HepG2 (cell line): Measurements from ENCODE around the gene GTF2A2. TPM values are rescaled to one million over a fixed set of nuclear protein-coding genes. Genes with fewer than 3 reads are reported as not detected.

Experiments
- ATF5 ChIP-seq: sonication (generic); formaldehyde crosslinking; IDR thresholded peaks from 2 replicates; pipeline ENCODE4 v1.4.0; 2020; ENCODE audit warnings: mild to moderate bottlenecking, low read depth, missing genetic modification reagents
- CC2D1A ChIP-seq: sonication (generic); formaldehyde crosslinking; IDR thresholded peaks from 2 replicates; pipeline ENCODE4 v1.8.1; 2023; ENCODE audit warnings: mild to moderate bottlenecking, missing genetic modification reagents
- CERS6 ChIP-seq: sonication (generic); formaldehyde crosslinking; IDR thresholded peaks from 2 replicates; pipeline ENCODE4 v1.5.0; 2020; ENCODE audit warnings: missing genetic modification reagents
- CHCHD3 ChIP-seq: sonication (generic); formaldehyde crosslinking; IDR thresholded peaks from 2 replicates; pipeline ENCODE4 v1.8.0; 2022; ENCODE audit warnings: mild to moderate bottlenecking, missing genetic modification reagents, moderate library complexity
- DR1 ChIP-seq: sonication (generic); formaldehyde crosslinking; IDR thresholded peaks from 2 replicates; pipeline ENCODE4 v1.8.0; 2021; ENCODE audit warnings: mild to moderate bottlenecking, missing genetic modification reagents, inconsistent platforms
- FLYWCH1 ChIP-seq: sonication (generic); formaldehyde crosslinking; IDR thresholded peaks from 2 replicates; pipeline ENCODE4 v1.8.1; 2023; ENCODE audit warnings: mild to moderate bottlenecking, missing genetic modification reagents
- FOXP1 ChIP-seq, 2 experiments: fragments of 450-650 bp in 1 of 2; IDR thresholded peaks; 2 replicates each; pipeline ENCODE4 v1.6.1; 2017 to 2018; ENCODE audit warnings: antibody characterized with exemption in 1 of 2
- GLI4 ChIP-seq: sonication (generic); formaldehyde crosslinking; IDR thresholded peaks from 2 replicates; pipeline ENCODE4 v1.5.1; 2020; ENCODE audit warnings: missing genetic modification reagents, mild to moderate bottlenecking, moderate library complexity, borderline replicate concordance
- HOXA9 ChIP-seq: sonication (generic); formaldehyde crosslinking; IDR thresholded peaks from 2 replicates; pipeline ENCODE4 v1.8.1; 2022; ENCODE audit warnings: missing genetic modification reagents, mild to moderate bottlenecking, moderate library complexity, borderline replicate concordance
- IRF2 ChIP-seq: IDR thresholded peaks from 2 replicates; pipeline ENCODE4 v1.6.1; 2018; ENCODE audit warnings: missing genetic modification reagents, missing compliant biosample characterization
- MNT ChIP-seq: fragments of 450-650 bp; IDR thresholded peaks from 2 replicates; pipeline ENCODE4 v1.6.1; 2016
- MTA1 ChIP-seq: sonication (generic); formaldehyde crosslinking; IDR thresholded peaks from 2 replicates; pipeline ENCODE4 v1.4.0; 2020; ENCODE audit warnings: missing genetic modification reagents, mild to moderate bottlenecking, borderline replicate concordance
- NR2F2 ChIP-seq: IDR thresholded peaks from 2 replicates; pipeline ENCODE4 v1.6.1; 2012; ENCODE audit warnings: low read depth, inconsistent platforms, borderline replicate concordance
- PAF1 ChIP-seq: IDR thresholded peaks from 2 replicates; pipeline ENCODE4 v1.6.1; 2016; ENCODE audit warnings: missing genetic modification reagents, missing compliant biosample characterization
- PHF5A ChIP-seq: IDR thresholded peaks from one replicate; pipeline ENCODE4 v1.6.1; 2018; ENCODE audit warnings: low read depth, missing genetic modification reagents; ENCODE audit not compliant: unreplicated experiment
- PRDM15 ChIP-seq: sonication (generic); formaldehyde crosslinking; IDR thresholded peaks from 2 replicates; pipeline ENCODE4 v1.4.0; 2020; ENCODE audit warnings: missing genetic modification reagents
- RARG ChIP-seq: sonication (generic); formaldehyde crosslinking; IDR thresholded peaks from 2 replicates; pipeline ENCODE4 v1.4.0; 2020; ENCODE audit warnings: low read depth, mild to moderate bottlenecking, missing genetic modification reagents
- RFX5 ChIP-seq: IDR thresholded peaks from 2 replicates; pipeline ENCODE4 v1.6.1; 2011; ENCODE audit warnings: low read depth, low read length, improper control_type of control experiment
- TAF1 ChIP-seq: sonication (generic); formaldehyde crosslinking; IDR thresholded peaks from 2 replicates; pipeline ENCODE4 v1.4.0; 2020; ENCODE audit warnings: missing genetic modification reagents
- TOPORS ChIP-seq: sonication (generic); formaldehyde crosslinking; IDR thresholded peaks from 2 replicates; pipeline ENCODE4 v1.8.0; 2023; ENCODE audit warnings: mild to moderate bottlenecking, missing genetic modification reagents
- TP53 ChIP-seq: sonication (generic); formaldehyde crosslinking; conservative IDR thresholded peaks from 2 replicates; pipeline ENCODE4 v1.4.0; 2020; ENCODE audit warnings: missing genetic modification reagents
- ZNF136 ChIP-seq: sonication (generic); formaldehyde crosslinking; IDR thresholded peaks from 2 replicates; pipeline ENCODE4 v1.8.1; 2022; ENCODE audit warnings: low read depth, mild to moderate bottlenecking, moderate library complexity, missing genetic modification reagents
- ZNF264 ChIP-seq: sonication (generic); formaldehyde crosslinking; IDR thresholded peaks from 2 replicates; pipeline ENCODE4 v1.4.0; 2020; ENCODE audit warnings: missing genetic modification reagents
- ZNF747 ChIP-seq: sonication (generic); formaldehyde crosslinking; IDR thresholded peaks from 2 replicates; pipeline ENCODE4 v1.8.1; 2023; ENCODE audit warnings: missing genetic modification reagents, mild to moderate bottlenecking, borderline replicate concordance
- ZNF790 ChIP-seq: sonication (generic); formaldehyde crosslinking; IDR thresholded peaks from 2 replicates; pipeline ENCODE4 v1.8.0; 2022; ENCODE audit warnings: missing genetic modification reagents, mild to moderate bottlenecking, borderline replicate concordance
- polyA plus RNA-seq, 8 experiments: library from polyadenylated mRNA; depleted of rRNA in 3 of 8; stranded (reverse) in 7 of 8; unstranded in 1 of 8; fragments of >200 nt; fragmentation: Illumina TruSeq in 4 of 8; extraction: Trizol in 4 of 8; gene quantifications; 2 replicates each; pipeline versions ENCODE4 v1.2.1 to v1.2.3, GENCODE V29; 2011 to 2016; ENCODE audit warnings: low read depth in 4 of 8, missing spikeins in 1 of 8, mixed read lengths in 1 of 8; ENCODE audit not compliant: insufficient read depth in 1 of 8
- total RNA-seq, 5 experiments: library from RNA; depleted of rRNA; stranded (reverse); fragments of >200 nt; fragmentation: Illumina TruSeq; extraction: Trizol; gene quantifications; 2 replicates each; pipeline ENCODE4 v1.2.3, GENCODE V29; 2016; ENCODE audit warnings: low read depth in 1 of 5

GTF2A2 gene
- total and polyA plus RNA-seq, 2 of the 13 experiments (the other 11 are each of a cell fraction or from before 2014, with no cell fraction given): 24.4 to 106 TPM

GRCh38 chr15:59656897-59657634 lies at the start of gene GTF2A2 (continued):
- no peak for TF ChIP-seq PAF1 (CRISPR knock-in tag)
- peak; percentile 51; the same call in 1 of the 2 replicates for TF ChIP-seq TOPORS (CRISPR knock-in tag)
- TF ChIP-seq HOXA9: no peak
- no peak for TF ChIP-seq RFX5
- no peak for TF ChIP-seq MNT
- TF ChIP-seq CHCHD3 (CRISPR knock-in tag): no peak
- no peak for TF ChIP-seq PRDM15 (CRISPR knock-in tag)
- peak; percentile 82; the same call in 1 of the 2 replicates for TF ChIP-seq GLI4
- TF ChIP-seq DR1: 0 out of 2 replicates have a peak, but pooled peaks have one; percentile 47
- peak; percentile 97 for TF ChIP-seq TAF1 (CRISPR knock-in tag)
- no peak for TF ChIP-seq FOXP1 (IDR thresholded peaks at IDR 0.05)
- TF ChIP-seq FOXP1 (CRISPR knock-in tag; IDR thresholded peaks at IDR 0.05): no peak
- no peak for TF ChIP-seq ZNF747 (CRISPR knock-in tag)
- no peak for TF ChIP-seq CC2D1A (CRISPR knock-in tag)
- TF ChIP-seq ATF5 (CRISPR knock-in tag): no peak
- no peak for TF ChIP-seq ZNF136
- 0 out of 2 replicates have a peak, but pooled peaks have one; percentile 43 for TF ChIP-seq MTA1
- TF ChIP-seq TP53 (CRISPR knock-in tag): no peak
- no peak for TF ChIP-seq ZNF264
- no peak for TF ChIP-seq NR2F2
- no peak for TF ChIP-seq ZNF790 (CRISPR knock-in tag)
- TF ChIP-seq RARG (CRISPR knock-in tag): no peak
- TF ChIP-seq PHF5A (CRISPR knock-in tag): no peak
- no peak for TF ChIP-seq CERS6 (CRISPR knock-in tag)
- peak; percentile 62 for TF ChIP-seq IRF2
- no peak for TF ChIP-seq FLYWCH1
